OCI-LY1 (cell line): ENCODE measurements around the gene METTL18.

Experiments used
- H2AFZ ChIP-seq: fragments of 200-600 bp; sonication (generic), shearing (Covaris generic); 2 replicates; pipeline ENCODE4 v1.6.0; 2014; ENCODE audit warnings: antibody characterized with exemption, mild to moderate bottlenecking, low read length
- H3F3A ChIP-seq: fragments of 200-600 bp; sonication (generic), shearing (Covaris generic); 2 replicates; pipeline ENCODE4 v1.6.0; 2014; ENCODE audit warnings: mild to moderate bottlenecking, antibody characterized with exemption, low read length, moderate library complexity; ENCODE audit not compliant: insufficient read depth
- H3K27ac ChIP-seq: fragments of 200-600 bp; sonication (generic); 2 replicates; pipeline ENCODE4 v1.5.1; 2014; ENCODE audit warnings: low read length, mixed run types, mild to moderate bottlenecking, low read depth; ENCODE audit not compliant: poor library complexity, severe bottlenecking
- H3K27me3 ChIP-seq: fragments of 200-600 bp; sonication (generic); 2 replicates; pipeline ENCODE4 v1.6.0; 2014; ENCODE audit warnings: antibody characterized with exemption, mild to moderate bottlenecking, low read length, moderate library complexity; ENCODE audit not compliant: insufficient read depth
- H3K36me3 ChIP-seq: fragments of 200-600 bp; sonication (generic); 2 replicates; pipeline ENCODE4 v1.6.1; 2014; ENCODE audit warnings: mild to moderate bottlenecking, antibody characterized with exemption, low read length, moderate library complexity, mixed read lengths; ENCODE audit not compliant: insufficient read depth
- H3K4me1 ChIP-seq: fragments of 200-600 bp; sonication (generic); 2 replicates; pipeline ENCODE4 v1.5.1; 2014; ENCODE audit warnings: mild to moderate bottlenecking, low read length, moderate library complexity; ENCODE audit not compliant: insufficient read depth, severe bottlenecking
- H3K4me2 ChIP-seq: fragments of 200-600 bp; sonication (generic), shearing (Covaris generic); 2 replicates; pipeline ENCODE4 v1.6.1; 2014; ENCODE audit warnings: low read length
- H3K4me3 ChIP-seq: fragments of 200-600 bp; sonication (generic); 2 replicates; pipeline ENCODE4 v1.5.1; 2014; ENCODE audit warnings: low read length, low read depth, mild to moderate bottlenecking, mixed read lengths; ENCODE audit not compliant: poor library complexity, severe bottlenecking
- H3K79me2 ChIP-seq: fragments of 200-600 bp; shearing (Covaris generic); 2 replicates; pipeline ENCODE4 v1.6.1; 2016; ENCODE audit warnings: mixed run types, low read length, mixed read lengths; ENCODE audit not compliant: insufficient read depth
- H3K9ac ChIP-seq: fragments of 200-600 bp; sonication (generic), shearing (Covaris generic); 2 replicates; pipeline ENCODE4 v1.6.1; 2014; ENCODE audit warnings: mild to moderate bottlenecking, low read length, mixed read lengths
- H3K9me2 ChIP-seq: fragments of 200-600 bp; sonication (generic), shearing (Covaris generic); 2 replicates; pipeline ENCODE4 v1.6.1; 2014; ENCODE audit warnings: low read depth, mild to moderate bottlenecking, low read length, mixed read lengths
- H3K9me3 ChIP-seq: fragments of 200-600 bp; shearing (Covaris generic); 2 replicates; pipeline ENCODE4 v1.6.1; 2014; ENCODE audit warnings: low read length, mixed read lengths
- H4K20me1 ChIP-seq: fragments of 200-600 bp; sonication (generic), shearing (Covaris generic); 2 replicates; pipeline ENCODE4 v1.6.0; 2016; ENCODE audit warnings: mild to moderate bottlenecking, low read length; ENCODE audit not compliant: insufficient read depth
- EZH2 ChIP-seq: fragments of 200-600 bp; sonication (generic), shearing (Covaris generic); IDR thresholded peaks from 2 replicates; pipeline ENCODE4 v1.8.0; 2017; ENCODE audit warnings: borderline replicate concordance, mixed run types, mild to moderate bottlenecking, antibody characterized with exemption, low read length, moderate library complexity, mixed read lengths
- TF ChIP-seq, protein P1 (sequence below): fragments of 200-600 bp; sonication (generic), shearing (Covaris generic); IDR thresholded peaks from 2 replicates; pipeline ENCODE4 v1.5.1; 2017; ENCODE audit warnings: mild to moderate bottlenecking, antibody characterized with exemption, low read length, moderate library complexity, mixed read lengths

Gene METTL18

DNA sequence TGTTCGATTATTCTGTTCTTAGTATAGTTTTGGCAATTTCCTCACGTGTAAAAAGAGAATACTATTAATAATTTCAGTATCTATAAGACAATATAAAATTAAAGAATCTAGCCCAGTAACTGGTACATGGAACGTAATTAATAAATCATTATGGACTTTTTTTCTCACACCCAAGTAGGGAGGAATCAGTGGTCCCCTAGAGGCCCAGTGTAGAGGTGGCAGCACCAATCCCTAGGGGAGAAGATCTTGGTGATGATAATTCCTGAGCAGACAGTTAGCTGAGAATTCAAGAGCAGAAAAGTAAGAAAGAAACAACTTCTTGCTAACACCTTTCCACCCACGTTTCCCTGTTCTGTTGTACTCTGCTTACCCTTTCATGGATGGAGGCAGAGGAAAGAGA is 41.2 kb downstream of the METTL18 start:
- no peak overlapping the region for H3K9ac ChIP-seq
- no peaks in the 10 kb centered on the region for H3K4me1 ChIP-seq
- H3K36me3 ChIP-seq = no peaks in the 10 kb centered on the region
- no peaks in the 10 kb centered on the region for H3K79me2 ChIP-seq
- TF ChIP-seq, protein P1, sequence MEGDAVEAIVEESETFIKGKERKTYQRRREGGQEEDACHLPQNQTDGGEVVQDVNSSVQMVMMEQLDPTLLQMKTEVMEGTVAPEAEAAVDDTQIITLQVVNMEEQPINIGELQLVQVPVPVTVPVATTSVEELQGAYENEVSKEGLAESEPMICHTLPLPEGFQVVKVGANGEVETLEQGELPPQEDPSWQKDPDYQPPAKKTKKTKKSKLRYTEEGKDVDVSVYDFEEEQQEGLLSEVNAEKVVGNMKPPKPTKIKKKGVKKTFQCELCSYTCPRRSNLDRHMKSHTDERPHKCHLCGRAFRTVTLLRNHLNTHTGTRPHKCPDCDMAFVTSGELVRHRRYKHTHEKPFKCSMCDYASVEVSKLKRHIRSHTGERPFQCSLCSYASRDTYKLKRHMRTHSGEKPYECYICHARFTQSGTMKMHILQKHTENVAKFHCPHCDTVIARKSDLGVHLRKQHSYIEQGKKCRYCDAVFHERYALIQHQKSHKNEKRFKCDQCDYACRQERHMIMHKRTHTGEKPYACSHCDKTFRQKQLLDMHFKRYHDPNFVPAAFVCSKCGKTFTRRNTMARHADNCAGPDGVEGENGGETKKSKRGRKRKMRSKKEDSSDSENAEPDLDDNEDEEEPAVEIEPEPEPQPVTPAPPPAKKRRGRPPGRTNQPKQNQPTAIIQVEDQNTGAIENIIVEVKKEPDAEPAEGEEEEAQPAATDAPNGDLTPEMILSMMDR = no peak
- TF ChIP-seq EZH2 = no peak
- H2AFZ ChIP-seq = no peak overlapping the region
- no peaks in the 10 kb centered on the region for H3K9me3 ChIP-seq
- H3K4me3 ChIP-seq = no peak overlapping the region
- H3K4me2 ChIP-seq = no peak overlapping the region
- no peaks in the 10 kb centered on the region for H3K27me3 ChIP-seq
- no peaks in the 10 kb centered on the region for H4K20me1 ChIP-seq
- H3F3A ChIP-seq = no peaks in the 10 kb centered on the region
- H3K27ac ChIP-seq = no peak overlapping the region
- H3K9me2 ChIP-seq = no peaks in the 10 kb centered on the region

DNA sequence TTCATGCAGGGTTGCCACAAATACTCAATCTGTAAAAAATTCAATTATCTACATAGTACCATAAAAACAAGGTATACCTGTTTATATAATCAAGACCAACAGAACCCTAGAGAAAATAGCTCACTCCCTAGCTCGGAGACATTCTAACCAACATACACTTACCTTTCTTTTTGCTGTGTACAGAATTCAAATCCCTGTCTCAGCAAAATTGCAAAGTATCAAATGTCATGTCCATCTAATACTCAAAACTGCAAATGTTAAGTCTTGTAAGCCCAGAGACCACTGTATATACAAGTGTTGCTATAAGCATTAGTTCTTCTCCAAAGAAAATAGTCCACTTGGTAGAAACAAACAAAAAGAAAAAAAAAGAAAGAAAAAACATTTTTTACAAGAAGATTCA is 44.7 kb downstream of the METTL18 start:
- Histone ChIP-seq H3K79me2 (no peaks in the 10 kb centered on the region), H3K4me1 (no peaks in the 10 kb centered on the region), H3K4me2 (no peak overlapping the region), H3K9me3 (no peaks in the 10 kb centered on the region), H3K36me3 (no peaks in the 10 kb centered on the region), H4K20me1 (no peaks in the 10 kb centered on the region), H3K9ac (no peak overlapping the region), H3K27ac (no peak overlapping the region), H3K4me3 (no peak overlapping the region), H3F3A (no peaks in the 10 kb centered on the region), H3K27me3 (no peaks in the 10 kb centered on the region), H2AFZ (no peak overlapping the region), H3K9me2 (no peaks in the 10 kb centered on the region)
- no peak for TF ChIP-seq EZH2
- TF ChIP-seq, protein P1 = no peak

DNA sequence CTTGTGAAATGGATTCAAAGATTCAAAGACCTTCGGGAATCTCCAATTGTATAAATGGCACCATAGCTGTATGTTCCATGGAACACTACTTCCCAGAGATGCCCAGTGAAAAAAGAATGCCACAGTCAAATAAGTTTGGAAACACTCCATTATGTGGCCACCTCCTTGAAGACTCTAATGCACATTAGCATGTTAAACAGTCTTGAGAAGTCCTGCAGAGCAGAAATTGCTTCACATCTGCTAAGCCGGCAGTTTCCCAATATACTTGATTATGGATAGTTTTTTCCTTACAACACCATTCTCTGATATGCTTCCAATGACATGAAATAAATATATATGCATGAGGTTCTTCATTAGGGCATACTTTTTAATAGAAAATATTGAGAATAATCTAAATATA is 48.2 kb downstream of the METTL18 start:
- H2AFZ ChIP-seq = no peak overlapping the region
- no peak for TF ChIP-seq EZH2
- TF ChIP-seq, protein P1 = no peak

More for the DNA sequence above, 48.2 kb downstream of the METTL18 start:
- no peak overlapping the region for H3K9ac ChIP-seq
- H3K4me3 ChIP-seq = no peak overlapping the region
- H3K4me1 ChIP-seq = no peaks in the 10 kb centered on the region
- H3K9me3 ChIP-seq = no peaks in the 10 kb centered on the region
- no peak overlapping the region for H3K27ac ChIP-seq
- H4K20me1 ChIP-seq = no peaks in the 10 kb centered on the region
- no peaks in the 10 kb centered on the region for H3F3A ChIP-seq
- no peak overlapping the region for H3K4me2 ChIP-seq
- no peaks in the 10 kb centered on the region for H3K27me3 ChIP-seq
- H3K36me3 ChIP-seq = no peaks in the 10 kb centered on the region
- no peaks in the 10 kb centered on the region for H3K9me2 ChIP-seq
- H3K79me2 ChIP-seq = no peaks in the 10 kb centered on the region
